ENCODE data around the gene GAREM1.
"Not testable (repeated sequence)": the region's sequence is repeated elsewhere in the genome, so short reads cannot be mapped to it uniquely, and the experiment has no call there.

GAREM1 gene

GRCh38 chr18:32249147-32249929 lies 221.3 kb downstream of the GAREM1 start:
- no peak for DNase-seq

GRCh38 chr18:32244881-32245280 lies 225.8 kb downstream of the GAREM1 start:
- DNase-seq = no peak

GRCh38 chr18:32243358-32243757 lies 227.3 kb downstream of the GAREM1 start:
- no peak for DNase-seq

GRCh38 chr18:32242395-32242794 lies 228.3 kb downstream of the GAREM1 start:
- DNase-seq = no peak

GRCh38 chr18:32238635-32239268 lies 231.9 kb downstream of the GAREM1 start:
- DNase-seq = peak; percentile 55

GRCh38 chr18:32237049-32237448 lies 233.6 kb downstream of the GAREM1 start:
- no peak for DNase-seq

- not testable (repeated sequence) for DNase-seq
Measured at GRCh38 chr18:32233348-32233747, 237.3 kb downstream of the GAREM1 start.

- DNase-seq = no peak
Measured at GRCh38 chr18:32219431-32220018, 251.2 kb downstream of the GAREM1 start.

- DNase-seq = no peak
Measured at GRCh38 chr18:32216390-32216789, 254.3 kb downstream of the GAREM1 start.

- DNase-seq = no peak
Measured at GRCh38 chr18:32213693-32214092, 257.0 kb downstream of the GAREM1 start.
